ENCODE results near the gene PLXNA4.

- TF ChIP-seq CTCF (IDR thresholded peaks at IDR 0.05), result no peak
- TF ChIP-seq POLR2A (IDR thresholded peaks at IDR 0.05), result no peak
These were observed 2.9 kb downstream of the PLXNA4 start for GRCh38 chr7:132573251-132573955.

Data from lower leg skin (tissue), 3 donors.